ENCODE data around the gene AFTPH. TPM values are rescaled to one million over a fixed set of nuclear protein-coding genes. Genes with fewer than 3 reads are reported as not detected.

Gene AFTPH
- total RNA-seq, 4 donors from 2014 or later, result 24.1 to 62.4 (median 37.4) TPM

- Histone ChIP-seq H3K9me3 (no peaks in the 10 kb centered on the region), H3K4me3 (no peak overlapping the region), H3K36me3 (no peaks in the 10 kb centered on the region), H3K27me3 (no peaks in the 10 kb centered on the region), H3K27ac (no peak overlapping the region), H3K4me1 (no peaks in the 10 kb centered on the region)
- no peak for DNase-seq
- TF ChIP-seq POLR2A (IDR thresholded peaks at IDR 0.05) (no peak), CTCF (IDR thresholded peaks at IDR 0.05) (no peak)
- intact Hi-C loops (cut with DNase I; ENCODE audit: low total_unique reads), result loop anchor here (10.0 kb wide), 1 partner anchor 270 kb away; no protein-coding TSS in a partner anchor
Measured at GRCh38 chr2:64594226-64594989, 70.3 kb downstream of the AFTPH start.

- Histone ChIP-seq H3K27ac (no peak overlapping the region), H3K36me3 (no peaks in the 10 kb centered on the region), H3K4me3 (no peak overlapping the region), H3K9me3 (no peaks in the 10 kb centered on the region), H3K27me3 (no peaks in the 10 kb centered on the region), H3K4me1 (no peaks in the 10 kb centered on the region)
- intact Hi-C loops (cut with DNase I; ENCODE audit: low total_unique reads), result loop anchor here (10.0 kb wide), 1 partner anchor 269 kb away; no protein-coding TSS in a partner anchor
- TF ChIP-seq POLR2A (IDR thresholded peaks at IDR 0.05) (no peak), CTCF (IDR thresholded peaks at IDR 0.05) (peak in 2 of 4 experiments; percentile 9 to 32)
- DNase-seq, result no peak
Measured at GRCh38 chr2:64595397-64596176, 71.5 kb downstream of the AFTPH start.

- TF ChIP-seq POLR2A (IDR thresholded peaks at IDR 0.05), result no peak
- intact Hi-C loops (cut with DNase I; ENCODE audit: low total_unique reads), result loop anchor here (10.0 kb wide), 1 partner anchor 267 kb away; no protein-coding TSS in a partner anchor
- Histone ChIP-seq H3K36me3 (no peaks in the 10 kb centered on the region), H3K27ac (no peak overlapping the region), H3K4me1 (no peaks in the 10 kb centered on the region), H3K4me3 (no peak overlapping the region), H3K27me3 (no peaks in the 10 kb centered on the region), H3K9me3 (no peaks in the 10 kb centered on the region)
- DNase-seq, result no peak
Measured at GRCh38 chr2:64598226-64598625, 74.1 kb downstream of the AFTPH start.

- H3K27me3 ChIP-seq, result no peaks in the 10 kb centered on the region
- no peak for TF ChIP-seq CTCF (IDR thresholded peaks at IDR 0.05)
- no peak for TF ChIP-seq POLR2A (IDR thresholded peaks at IDR 0.05)
- intact Hi-C loops (cut with DNase I; ENCODE audit: low total_unique reads), result loop anchor here (10.0 kb wide), 1 partner anchor 265 kb away; no protein-coding TSS in a partner anchor
- H3K4me3 ChIP-seq, result no peak overlapping the region
- H3K9me3 ChIP-seq, result no peaks in the 10 kb centered on the region
- no peak overlapping the region for H3K27ac ChIP-seq
- DNase-seq, result no peak
- no peaks in the 10 kb centered on the region for H3K4me1 ChIP-seq
- H3K36me3 ChIP-seq, result no peaks in the 10 kb centered on the region
Measured at GRCh38 chr2:64599469-64599868, 75.3 kb downstream of the AFTPH start.

DNA sequence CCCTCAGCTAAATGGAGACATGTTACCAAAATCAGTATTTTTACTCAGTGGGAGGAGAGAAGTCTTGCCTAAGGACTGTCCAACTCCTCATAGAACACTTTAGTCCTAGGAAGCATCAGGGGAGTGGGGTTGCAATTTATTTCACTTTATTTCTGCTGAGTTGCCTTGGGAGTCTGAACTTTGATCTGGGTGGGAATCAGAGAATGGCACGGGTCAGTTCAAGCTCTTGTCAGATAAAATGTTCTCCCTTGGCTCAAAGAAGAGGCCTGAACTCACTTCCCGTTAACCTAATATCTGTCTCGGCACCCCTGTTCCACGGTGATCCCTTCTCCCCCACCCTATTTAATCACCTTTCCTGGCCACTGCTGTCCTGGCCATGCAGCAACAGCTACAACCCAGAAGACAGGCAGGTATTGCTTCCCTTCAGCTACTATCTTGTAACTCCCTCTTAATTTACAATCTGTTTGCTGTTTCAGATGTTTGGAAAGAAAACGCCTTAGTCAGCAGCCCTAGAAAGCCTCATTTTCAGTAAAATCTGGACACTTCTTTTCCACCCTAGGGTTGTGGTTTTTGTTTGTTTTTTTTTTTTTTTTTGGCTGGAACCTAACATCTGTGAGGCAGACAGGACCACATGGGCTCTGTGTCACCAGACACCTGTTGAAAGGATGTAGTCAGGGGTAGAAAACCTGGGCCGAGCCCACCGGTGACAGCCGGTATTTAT is 77.1 kb downstream of the AFTPH start:
- Histone ChIP-seq H3K9me3 (no peaks in the 10 kb centered on the region), H3K36me3 (no peaks in the 10 kb centered on the region), H3K4me1 (no peaks in the 10 kb centered on the region), H3K4me3 (no peak overlapping the region), H3K27ac (no peak overlapping the region), H3K27me3 (no peaks in the 10 kb centered on the region)
- TF ChIP-seq CTCF (IDR thresholded peaks at IDR 0.05), result no peak
- TF ChIP-seq POLR2A (IDR thresholded peaks at IDR 0.05), result no peak
- intact Hi-C loops (cut with DNase I; ENCODE audit: low total_unique reads), result no loop called here
- no peak for DNase-seq

Data from uterus (tissue), 4 donors.